ENCODE results near the gene GRN.
"Not testable (repeated sequence)": the region's sequence is repeated elsewhere in the genome, so short reads cannot be mapped to it uniquely, and the experiment has no call there.

GRN gene

GRCh38 chr17:44322236-44322895 is 22.7 kb upstream of the GRN start:
- DNase-seq, result no peak

- no peak for DNase-seq
Observed at GRCh38 chr17:44323359-44324091, 21.6 kb upstream of the GRN start.

- no peak for DNase-seq
Observed at GRCh38 chr17:44324092-44324570, 21.0 kb upstream of the GRN start.

- DNase-seq, result peak; percentile 55
Observed at GRCh38 chr17:44324571-44325275, 20.4 kb upstream of the GRN start, which contains the start of gene SLC25A39. Gene SLC25A39, minus strand, starts transcription at chr17:44324823. Its CDS starts 1,261 bp downstream, at chr17:44323562.

- peak; percentile 92 for DNase-seq
Observed at GRCh38 chr17:44326861-44327444, 18.1 kb upstream of the GRN start.

- no peak for DNase-seq
Observed at GRCh38 chr17:44327715-44328449, 17.2 kb upstream of the GRN start.

GRCh38 chr17:44329516-44329915 is 15.6 kb upstream of the GRN start:
- not testable (repeated sequence) for DNase-seq

GRCh38 chr17:44330263-44330662 is 14.8 kb upstream of the GRN start:
- not testable (repeated sequence) for DNase-seq

GRCh38 chr17:44331249-44331760 is 13.8 kb upstream of the GRN start:
- peak; percentile 72 for DNase-seq

GRCh38 chr17:44333371-44333770 is 11.7 kb upstream of the GRN start:
- DNase-seq, result no peak

- DNase-seq, result no peak
Observed at GRCh38 chr17:44334315-44334714, 10.8 kb upstream of the GRN start.

GRCh38 chr17:44334727-44335126 is 10.4 kb upstream of the GRN start:
- DNase-seq, result no peak

- no peak for DNase-seq
Observed at GRCh38 chr17:44335564-44335963, 9.5 kb upstream of the GRN start.

GRCh38 chr17:44335968-44336367 is 9.1 kb upstream of the GRN start:
- DNase-seq, result no peak

GRCh38 chr17:44338702-44339101 is 6.4 kb upstream of the GRN start:
- no peak for DNase-seq

GRCh38 chr17:44340553-44340952 is 4.5 kb upstream of the GRN start:
- DNase-seq, result not testable (repeated sequence)

- no peak for DNase-seq
Observed at GRCh38 chr17:44343510-44344209, 1.4 kb upstream of the GRN start.

- peak; percentile 73 for DNase-seq
Observed at GRCh38 chr17:44345454-44346026, 438 bp downstream of the GRN start.

- no peak for DNase-seq
Observed at GRCh38 chr17:44346064-44346844, 1.2 kb downstream of the GRN start.
